ENCODE measurements around the gene CNPY1.

CNPY1 gene

GRCh38 chr7:155509359-155509724 lies 37.0 kb downstream of the CNPY1 start:
- DNase-seq, result no peak

DNA sequence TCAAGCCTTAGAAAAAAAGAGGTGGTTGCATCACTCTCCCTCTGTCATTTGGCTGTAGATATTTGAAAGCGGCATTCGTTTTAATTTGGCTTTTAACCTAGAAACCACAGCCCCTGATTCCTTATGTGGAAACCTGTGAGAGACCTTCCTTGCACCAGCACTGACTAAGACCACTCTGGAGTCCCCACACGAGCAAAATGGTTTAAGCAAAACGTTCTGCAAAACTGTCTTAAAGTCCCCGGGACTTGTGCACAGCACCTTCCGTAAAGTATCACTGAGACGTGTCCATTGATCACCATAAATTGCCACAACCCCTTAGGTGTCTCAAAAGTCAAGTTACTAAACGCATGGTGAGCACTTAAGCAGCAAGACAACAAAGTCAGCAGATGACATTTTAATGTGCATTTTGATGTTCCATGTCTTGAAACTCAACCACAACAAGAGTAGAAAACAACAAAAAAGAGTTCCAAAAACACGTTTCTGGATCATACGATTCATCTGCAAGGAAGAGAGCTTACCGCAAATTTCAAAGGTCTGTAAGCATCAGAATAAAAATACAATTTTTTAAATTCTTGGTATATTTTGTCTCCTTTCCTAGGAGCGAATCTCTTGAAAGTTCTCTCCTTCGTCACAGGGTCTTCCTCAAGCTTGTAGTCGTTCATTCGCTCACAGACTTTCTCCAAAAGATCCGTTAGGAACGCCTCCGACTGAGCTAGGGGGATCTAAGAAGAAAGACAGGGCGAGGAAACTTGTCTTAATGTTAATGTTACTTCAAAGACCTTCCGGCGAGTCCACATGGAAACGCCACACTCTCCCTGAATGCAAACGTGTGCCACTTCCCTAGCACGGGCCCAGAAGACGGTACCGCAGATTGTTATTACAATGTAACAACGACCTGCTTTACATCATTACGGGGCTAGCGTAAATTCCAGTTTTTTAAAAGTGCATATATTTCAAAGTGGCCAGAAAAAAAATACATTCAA lies 37.7 kb downstream of the CNPY1 start:
- no peak for DNase-seq

GRCh38 chr7:155507576-155507975 lies 38.8 kb downstream of the CNPY1 start:
- no peak for DNase-seq

DNA sequence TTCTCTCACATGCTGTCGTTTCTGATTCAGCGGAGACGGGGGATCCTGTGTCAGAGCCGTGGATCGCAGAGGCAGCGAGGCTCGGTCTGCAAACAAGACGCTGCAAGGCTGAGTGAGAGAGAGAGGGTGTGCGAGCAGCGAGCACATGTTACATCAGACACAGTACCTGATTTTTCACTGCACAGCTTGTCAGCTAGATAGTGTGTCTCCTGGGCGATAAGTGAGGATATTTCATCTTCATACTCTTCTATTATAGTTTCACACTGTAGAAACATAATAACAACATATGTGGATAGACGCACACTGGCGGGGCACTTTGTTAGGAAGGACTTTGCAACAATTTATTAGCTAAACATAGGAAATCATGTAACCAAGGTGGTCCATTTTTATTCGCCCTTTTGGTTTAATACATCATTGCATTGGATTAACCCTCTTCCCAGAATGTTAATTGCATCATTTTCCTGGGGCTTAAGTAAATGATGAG lies 39.5 kb downstream of the CNPY1 start:
- no peak for DNase-seq

DNA sequence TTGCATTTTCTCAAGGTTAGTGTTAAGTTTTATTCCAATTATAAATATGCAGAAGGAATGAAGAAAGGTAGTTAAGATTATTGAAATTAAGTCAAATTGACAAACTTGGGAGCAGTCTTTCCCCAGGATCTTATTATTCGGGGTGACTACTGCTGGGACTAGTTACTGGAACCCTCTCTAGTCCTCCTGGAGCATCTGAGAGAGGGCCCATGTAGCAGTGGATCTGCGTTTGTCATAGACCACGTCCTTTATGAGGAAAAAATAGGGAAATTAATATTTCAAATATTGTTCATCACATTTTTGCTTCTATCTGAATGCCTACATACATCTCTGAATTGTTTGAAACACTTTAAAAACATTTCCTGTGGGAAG lies 41.0 kb downstream of the CNPY1 start:
- no peak for DNase-seq

DNA sequence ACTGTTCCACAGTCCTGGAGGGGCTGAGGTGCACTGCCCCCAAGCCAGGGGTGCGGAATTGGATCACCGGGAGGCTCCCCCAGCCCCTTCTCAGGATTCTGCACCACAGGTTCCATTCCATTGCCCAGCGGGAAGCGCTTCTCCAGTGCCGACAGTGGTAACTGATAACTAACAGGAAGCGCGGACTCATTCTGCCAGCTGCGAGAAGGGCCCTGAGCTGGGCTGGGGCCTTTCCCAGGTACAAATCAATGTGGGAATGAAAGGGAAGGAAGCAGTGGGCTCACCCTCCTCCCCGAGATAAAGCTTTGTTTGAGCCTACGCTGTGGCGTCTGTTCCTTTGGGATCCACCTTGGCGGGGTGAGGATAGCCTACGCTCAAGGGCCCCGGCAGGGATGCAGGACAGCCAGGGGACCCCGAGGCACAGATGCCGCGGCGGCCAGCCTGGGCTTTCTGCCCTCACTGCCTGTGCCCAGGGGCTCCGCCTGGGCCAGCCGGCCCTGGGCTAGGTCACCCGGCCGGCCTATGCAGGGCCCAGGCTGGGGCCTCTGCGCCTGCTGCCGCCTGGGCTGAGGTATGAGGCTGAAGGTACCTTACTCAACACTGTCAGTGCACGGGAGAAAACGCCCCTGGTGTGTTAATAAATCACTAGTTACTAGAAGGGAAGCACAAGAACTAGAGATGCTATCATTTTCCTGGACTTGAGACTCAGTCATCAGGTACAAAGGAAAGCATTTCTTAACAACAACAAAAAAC lies 49.0 kb downstream of the CNPY1 start:
- no peak for DNase-seq

GRCh38 chr7:155496267-155497005 lies 49.9 kb downstream of the CNPY1 start:
- no peak for DNase-seq

- no peak for DNase-seq
Measured at GRCh38 chr7:155495440-155496248, 50.7 kb downstream of the CNPY1 start.

- no peak for DNase-seq
Measured at GRCh38 chr7:155494551-155494950, 51.8 kb downstream of the CNPY1 start.

DNA sequence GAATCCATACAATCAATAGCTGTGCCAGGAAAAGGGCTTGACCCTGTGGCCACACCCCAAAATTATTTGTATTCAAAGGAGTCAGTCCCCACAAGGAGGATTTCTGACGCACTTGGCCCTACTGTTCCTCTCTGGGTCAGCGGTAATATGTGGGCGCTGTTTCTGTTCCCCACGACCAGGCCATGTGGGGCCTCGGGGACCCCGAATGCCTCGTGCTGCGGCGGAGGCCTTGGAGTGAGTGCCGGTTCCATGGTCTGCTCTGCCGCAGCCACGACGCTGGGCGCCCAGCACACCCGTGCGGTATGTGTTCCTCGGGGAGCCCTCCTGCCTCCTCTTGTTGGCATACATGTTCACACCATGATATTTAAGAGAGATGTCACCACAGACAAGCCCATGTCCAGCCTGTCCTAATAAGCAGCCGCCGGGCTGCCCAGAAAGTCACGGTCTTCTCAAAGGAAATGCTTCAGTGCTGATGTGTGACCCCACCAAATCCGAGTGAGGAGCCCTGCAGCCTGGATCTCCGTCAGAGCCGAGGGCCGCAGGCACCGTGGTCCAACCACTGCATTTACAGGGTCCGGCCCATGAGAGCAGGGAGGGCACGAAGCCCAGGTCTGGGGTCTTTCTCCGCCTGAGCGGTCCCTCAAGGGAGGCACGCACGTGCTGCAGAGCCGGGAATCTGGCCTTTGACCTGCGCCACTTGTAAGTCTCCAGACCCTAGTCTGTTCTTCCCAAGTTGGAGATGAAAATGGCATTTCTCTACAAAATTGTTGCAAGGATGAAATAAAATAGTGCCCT lies 52.4 kb downstream of the CNPY1 start:
- no peak for DNase-seq

- DNase-seq, result no peak
Measured at GRCh38 chr7:155491812-155492211, 54.5 kb downstream of the CNPY1 start.

- no peak for DNase-seq
Measured at GRCh38 chr7:155490697-155491628, 55.4 kb downstream of the CNPY1 start.

DNA sequence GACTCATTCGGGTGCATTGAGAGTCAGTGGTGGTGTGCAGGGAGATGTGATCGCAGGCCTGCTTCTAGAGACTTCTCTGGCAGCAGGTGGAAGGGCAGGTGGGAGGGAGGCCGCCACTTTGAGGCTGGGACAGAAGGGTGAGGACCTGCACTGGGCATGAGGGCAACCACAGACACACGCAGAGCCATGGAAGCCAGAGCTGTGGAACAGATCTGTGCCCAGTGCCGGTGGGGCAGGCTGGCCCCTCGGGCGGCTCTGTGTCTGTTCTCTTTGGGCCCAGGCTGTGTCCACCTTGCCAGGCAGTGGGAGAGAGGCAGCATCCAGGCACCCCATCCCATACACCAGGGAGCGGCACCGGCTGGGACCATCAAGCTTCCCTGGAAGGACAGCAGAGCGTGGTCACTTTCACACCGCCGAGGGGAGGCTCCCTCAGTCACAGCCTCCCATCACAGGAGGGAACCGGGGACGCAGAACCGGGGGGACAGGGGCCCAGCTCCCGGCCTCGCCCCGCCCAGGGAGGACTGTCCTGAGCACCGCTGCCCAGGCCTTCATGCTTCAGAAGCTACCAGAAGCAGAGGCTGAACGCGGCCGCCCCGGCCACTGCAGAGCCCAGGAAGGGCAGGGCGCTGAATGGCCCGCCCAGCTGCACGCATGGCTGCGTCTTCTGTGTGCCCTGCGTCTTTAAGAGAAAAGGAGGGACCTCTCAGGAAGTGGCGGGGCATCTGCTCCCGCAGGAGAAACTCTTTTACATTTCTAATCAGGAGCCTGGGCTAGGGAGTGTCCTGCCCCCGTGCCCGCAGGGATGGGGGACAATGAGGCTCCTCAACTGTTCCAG lies 56.3 kb downstream of the CNPY1 start:
- DNase-seq, result no peak

GRCh38 chr7:155489158-155489840 lies 57.1 kb downstream of the CNPY1 start:
- no peak for DNase-seq

GRCh38 chr7:155488483-155489127 lies 57.8 kb downstream of the CNPY1 start:
- no peak for DNase-seq

DNA sequence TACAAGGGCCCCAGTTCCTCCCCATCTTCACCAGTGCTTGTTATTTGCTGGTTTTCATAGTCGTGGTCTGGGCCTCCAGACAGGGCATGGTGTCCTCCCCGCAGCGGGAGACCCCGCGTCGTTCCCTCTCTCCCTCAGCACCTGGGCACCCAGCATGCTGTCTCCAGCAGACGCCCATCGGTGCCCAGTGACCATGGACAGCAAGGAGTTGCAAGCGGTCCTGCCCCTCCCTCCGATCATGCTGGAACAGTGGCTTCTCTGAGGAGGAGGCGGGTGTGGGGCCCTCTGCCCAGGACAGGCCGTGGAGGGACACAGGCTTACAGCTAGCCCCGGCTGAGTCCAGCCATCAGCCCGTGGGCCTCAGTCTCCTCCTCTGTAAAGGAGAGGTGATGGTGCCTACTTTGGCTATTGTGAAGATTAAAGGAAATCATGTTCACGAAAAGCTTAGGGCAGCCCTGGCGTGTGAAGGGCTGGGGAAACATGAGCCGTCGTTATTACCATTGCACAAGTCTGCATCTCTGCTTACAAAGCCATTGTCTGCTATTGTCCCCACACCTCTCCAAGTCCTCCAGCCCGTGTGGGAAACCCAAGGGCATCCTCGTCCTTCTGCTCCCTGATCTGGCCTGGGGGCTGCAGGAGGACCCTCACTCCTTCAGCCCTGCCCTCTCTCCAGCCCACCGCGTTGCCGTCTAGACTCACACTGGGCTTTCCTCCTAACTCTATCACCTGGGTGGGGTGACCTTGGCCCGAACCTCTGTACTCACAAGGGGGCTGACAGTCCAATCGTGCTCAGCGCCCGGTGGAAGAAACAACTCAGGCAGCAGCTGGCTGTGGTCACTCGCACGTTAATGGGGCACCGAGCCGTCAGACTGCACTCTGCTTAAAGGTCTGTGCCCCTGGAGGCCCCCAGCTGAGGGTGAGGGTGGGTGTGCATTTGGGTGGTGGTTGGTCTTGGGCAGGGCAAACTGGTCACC lies 58.6 kb downstream of the CNPY1 start:
- DNase-seq, result no peak
